ENCODE results near the gene PLAC8L1.

DNA sequence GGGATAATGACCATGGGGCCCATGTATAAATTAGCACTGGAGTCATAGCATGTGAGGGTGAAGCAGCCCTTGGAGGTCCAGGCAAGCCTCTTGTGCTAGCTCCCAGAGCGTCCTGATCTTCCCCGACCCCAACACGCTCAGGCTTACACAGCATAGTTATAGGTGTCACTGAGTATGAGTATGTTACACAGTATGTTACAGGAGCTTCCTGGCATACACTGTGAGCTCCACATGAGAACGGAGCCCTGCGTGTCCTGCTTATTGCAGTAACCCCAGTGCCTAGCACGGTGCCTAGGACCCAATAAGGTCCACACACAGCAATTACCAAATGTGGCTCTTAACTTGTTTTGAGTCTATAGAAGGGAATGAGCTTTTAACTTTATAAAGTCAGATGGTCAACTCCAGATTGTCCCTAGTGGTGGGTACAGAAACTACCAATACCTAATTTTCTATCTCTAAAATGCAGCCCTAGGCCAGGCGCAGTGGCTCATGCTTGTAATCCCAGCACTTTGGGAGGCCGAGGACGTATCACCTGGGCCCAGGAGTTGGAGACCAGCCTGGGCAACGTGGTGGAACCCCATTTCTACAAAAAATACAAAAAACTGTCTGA, 64.1 kb downstream of the PLAC8L1 start:
- TF ChIP-seq, protein P1, sequence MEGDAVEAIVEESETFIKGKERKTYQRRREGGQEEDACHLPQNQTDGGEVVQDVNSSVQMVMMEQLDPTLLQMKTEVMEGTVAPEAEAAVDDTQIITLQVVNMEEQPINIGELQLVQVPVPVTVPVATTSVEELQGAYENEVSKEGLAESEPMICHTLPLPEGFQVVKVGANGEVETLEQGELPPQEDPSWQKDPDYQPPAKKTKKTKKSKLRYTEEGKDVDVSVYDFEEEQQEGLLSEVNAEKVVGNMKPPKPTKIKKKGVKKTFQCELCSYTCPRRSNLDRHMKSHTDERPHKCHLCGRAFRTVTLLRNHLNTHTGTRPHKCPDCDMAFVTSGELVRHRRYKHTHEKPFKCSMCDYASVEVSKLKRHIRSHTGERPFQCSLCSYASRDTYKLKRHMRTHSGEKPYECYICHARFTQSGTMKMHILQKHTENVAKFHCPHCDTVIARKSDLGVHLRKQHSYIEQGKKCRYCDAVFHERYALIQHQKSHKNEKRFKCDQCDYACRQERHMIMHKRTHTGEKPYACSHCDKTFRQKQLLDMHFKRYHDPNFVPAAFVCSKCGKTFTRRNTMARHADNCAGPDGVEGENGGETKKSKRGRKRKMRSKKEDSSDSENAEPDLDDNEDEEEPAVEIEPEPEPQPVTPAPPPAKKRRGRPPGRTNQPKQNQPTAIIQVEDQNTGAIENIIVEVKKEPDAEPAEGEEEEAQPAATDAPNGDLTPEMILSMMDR (IDR thresholded peaks at IDR 0.05; ENCODE audit: low read depth, low read length, poor library complexity, severe bottlenecking) = peak; percentile 48
- TF ChIP-seq EZH2phosphoT487 (IDR thresholded peaks at IDR 0.05; ENCODE audit: borderline replicate concordance, low read length) = no peak

Data from DOHH2 (cell line).